ENCODE measurements around the gene LPAR1.

Gene LPAR1

DNA sequence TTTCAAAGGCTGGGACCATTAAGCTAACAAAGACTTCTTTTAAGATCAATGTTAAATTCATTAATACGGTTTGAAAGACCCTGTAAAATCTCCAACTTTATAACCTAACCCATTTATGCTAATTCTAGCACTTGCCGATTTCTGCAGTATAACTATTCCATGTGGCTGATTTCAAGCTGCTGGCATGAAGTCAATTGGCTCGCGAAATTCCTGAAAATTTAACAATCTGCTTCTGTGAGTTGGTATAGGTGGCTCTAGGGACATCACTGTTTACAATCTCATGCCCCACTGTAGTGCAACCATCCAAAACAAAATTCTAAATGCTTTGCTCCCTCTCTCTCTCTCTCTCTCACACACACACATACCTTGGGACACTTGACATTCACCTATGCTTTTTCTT is 70.2 kb downstream of the LPAR1 start:
- peaks cover 6 to 92% of the 10 kb centered on the region in 2 experiments for H3K36me3 ChIP-seq (ENCODE audit: control insufficient read depth in 1 of 2, insufficient read depth in 2 of 2, low read depth in 1 of 2, low read length in 2 of 2)
- H2BK120ac ChIP-seq (ENCODE audit: low read depth, low read length), result no peak overlapping the region
- no peak overlapping the region for H4K91ac ChIP-seq (ENCODE audit: low read length)
- no peak overlapping the region for H3K18ac ChIP-seq (ENCODE audit: low read depth in 1 of 2, low read length in 2 of 2)
- 100% methylated on average over 4 of the region's 4 CpGs for WGBS
- peaks cover 4% of the 10 kb centered on the region for H3K9me3 ChIP-seq (ENCODE audit: control insufficient read depth, low read length)
- H3K4me2 ChIP-seq (ENCODE audit: low read length, poor library complexity, severe bottlenecking), result no peak overlapping the region
- H2BK12ac ChIP-seq (ENCODE audit: low read length in 2 of 2), result no peak overlapping the region
- no peak overlapping the region for H2BK15ac ChIP-seq (ENCODE audit: low read depth, poor library complexity, severe bottlenecking)
- H3K4me1 ChIP-seq (ENCODE audit: control insufficient read depth, insufficient read depth, low read depth, low read length), result no peaks in the 10 kb centered on the region
- H4K8ac ChIP-seq (ENCODE audit: low read length), result no peak overlapping the region
- H3K9ac ChIP-seq (ENCODE audit: low read length), result no peak overlapping the region
- H3K4me3 ChIP-seq (ENCODE audit: insufficient read depth in 1 of 2, low read depth in 1 of 2, low read length in 2 of 2), result no peak overlapping the region
- no peak overlapping the region for H2AFZ ChIP-seq (ENCODE audit: low read depth, low read length)
- H3K27me3 ChIP-seq (ENCODE audit: control insufficient read depth in 1 of 2, insufficient read depth in 1 of 2, low read length in 2 of 2), result no peaks in the 10 kb centered on the region
- H3K27ac ChIP-seq (ENCODE audit: low read length, poor library complexity, severe bottlenecking), result no peak overlapping the region
- no peak overlapping the region for H3K23ac ChIP-seq (ENCODE audit: low read length in 2 of 2)
- no peak for DNase-seq
- no peak overlapping the region for H2BK5ac ChIP-seq (ENCODE audit: low read depth, low read length, poor library complexity, severe bottlenecking)
- H3K14ac ChIP-seq (ENCODE audit: low read length in 2 of 2), result no peak overlapping the region
- H3K4ac ChIP-seq (ENCODE audit: low read depth in 1 of 2, low read length in 2 of 2), result no peak overlapping the region
- peaks cover 23% of the 10 kb centered on the region for H3K79me1 ChIP-seq (replicated peaks; ENCODE audit: low read length, poor library complexity, severe bottlenecking)
- H2AK5ac ChIP-seq (ENCODE audit: low read length, severe bottlenecking), result no peak overlapping the region

DNA sequence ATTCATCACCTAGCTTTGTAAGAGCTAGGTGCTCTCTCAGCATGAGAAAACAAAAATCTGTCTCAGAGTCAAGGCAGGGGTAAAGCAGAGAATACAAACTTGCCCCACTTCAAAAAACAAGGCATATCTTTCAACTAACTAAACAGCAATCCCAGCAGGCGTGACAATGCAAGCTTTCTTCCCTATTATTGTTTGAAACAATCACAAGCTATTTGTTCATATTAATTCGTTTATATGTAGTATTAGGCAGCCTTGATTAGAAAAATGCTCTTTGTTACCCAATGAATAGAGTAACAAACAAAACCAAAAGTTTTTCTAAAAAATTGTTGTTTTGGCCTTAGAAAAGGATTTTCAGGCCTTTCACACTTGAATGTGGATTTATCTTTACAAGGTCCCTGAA is 71.1 kb downstream of the LPAR1 start:
- no peak overlapping the region for H3K4me3 ChIP-seq (ENCODE audit: insufficient read depth in 1 of 2, low read depth in 1 of 2, low read length in 2 of 2)
- H4K91ac ChIP-seq (ENCODE audit: low read length), result no peak overlapping the region
- no peak overlapping the region for H3K14ac ChIP-seq (ENCODE audit: low read length in 2 of 2)
- no peak for DNase-seq
- H3K4me2 ChIP-seq (ENCODE audit: low read length, poor library complexity, severe bottlenecking), result no peak overlapping the region
- no peak overlapping the region for H2BK5ac ChIP-seq (ENCODE audit: low read depth, low read length, poor library complexity, severe bottlenecking)
- H4K8ac ChIP-seq (ENCODE audit: low read length), result no peak overlapping the region
- H3K9ac ChIP-seq (ENCODE audit: low read length), result no peak overlapping the region
- H3K4ac ChIP-seq (ENCODE audit: low read depth in 1 of 2, low read length in 2 of 2), result no peak overlapping the region
- no peaks in the 10 kb centered on the region for H3K4me1 ChIP-seq (ENCODE audit: control insufficient read depth, insufficient read depth, low read depth, low read length)
- H2BK15ac ChIP-seq (ENCODE audit: low read depth, poor library complexity, severe bottlenecking), result no peak overlapping the region
- H2AK5ac ChIP-seq (ENCODE audit: low read length, severe bottlenecking), result no peak overlapping the region
- no peaks in the 10 kb centered on the region for H3K27me3 ChIP-seq (ENCODE audit: control insufficient read depth in 1 of 2, insufficient read depth in 1 of 2, low read length in 2 of 2)
- H3K36me3 ChIP-seq (ENCODE audit: control insufficient read depth in 1 of 2, insufficient read depth in 2 of 2, low read depth in 1 of 2, low read length in 2 of 2), result peaks cover 6 to 92% of the 10 kb centered on the region in 2 experiments
- H2AFZ ChIP-seq (ENCODE audit: low read depth, low read length), result no peak overlapping the region
- no peak overlapping the region for H3K18ac ChIP-seq (ENCODE audit: low read depth in 1 of 2, low read length in 2 of 2)
- no CpG with 5 or more reads among the region's 2 CpGs for WGBS
- no peak overlapping the region for H3K27ac ChIP-seq (ENCODE audit: low read length, poor library complexity, severe bottlenecking)
- no peak overlapping the region for H3K23ac ChIP-seq (ENCODE audit: low read length in 2 of 2)
- peaks cover 22% of the 10 kb centered on the region for H3K79me1 ChIP-seq (replicated peaks; ENCODE audit: low read length, poor library complexity, severe bottlenecking)
- H2BK12ac ChIP-seq (ENCODE audit: low read length in 2 of 2), result no peak overlapping the region
- peaks cover 4% of the 10 kb centered on the region for H3K9me3 ChIP-seq (ENCODE audit: control insufficient read depth, low read length)
- no peak overlapping the region for H2BK120ac ChIP-seq (ENCODE audit: low read depth, low read length)

DNA sequence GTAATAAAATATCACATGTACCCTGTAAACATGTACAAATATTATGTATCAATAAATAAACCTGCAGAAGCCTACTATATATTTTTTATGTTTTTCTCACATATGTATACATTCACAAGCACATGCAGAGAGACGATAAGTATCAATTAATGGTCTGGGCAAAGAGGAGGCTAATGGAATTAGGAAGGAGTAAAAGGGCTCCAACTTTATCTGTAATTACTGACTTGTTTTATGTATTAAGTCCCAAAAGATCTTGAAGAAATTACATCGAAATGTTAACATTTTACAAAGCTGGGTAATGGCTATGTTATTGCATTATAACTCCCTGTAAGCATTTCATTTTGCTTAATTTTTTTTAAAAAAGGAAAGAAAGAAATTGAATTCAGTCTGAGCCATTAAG is 78.0 kb downstream of the LPAR1 start:
- no peak overlapping the region for H2BK120ac ChIP-seq (ENCODE audit: low read depth, low read length)
- no peak overlapping the region for H3K4ac ChIP-seq (ENCODE audit: low read depth in 1 of 2, low read length in 2 of 2)
- H2BK12ac ChIP-seq (ENCODE audit: low read length in 2 of 2), result no peak overlapping the region
- peaks cover 13% of the 10 kb centered on the region for H3K79me1 ChIP-seq (replicated peaks; ENCODE audit: low read length, poor library complexity, severe bottlenecking)
- peaks cover 2% of the 10 kb centered on the region for H3K4me1 ChIP-seq (ENCODE audit: control insufficient read depth, insufficient read depth, low read depth, low read length)
- H3K9me3 ChIP-seq (ENCODE audit: control insufficient read depth, low read length), result peaks cover 24% of the 10 kb centered on the region
- H2BK15ac ChIP-seq (ENCODE audit: low read depth, poor library complexity, severe bottlenecking), result no peak overlapping the region
- H2BK5ac ChIP-seq (ENCODE audit: low read depth, low read length, poor library complexity, severe bottlenecking), result no peak overlapping the region
- DNase-seq, result no peak
- H3K4me2 ChIP-seq (ENCODE audit: low read length, poor library complexity, severe bottlenecking), result no peak overlapping the region
- H3K27me3 ChIP-seq (ENCODE audit: control insufficient read depth in 1 of 2, insufficient read depth in 1 of 2, low read length in 2 of 2), result no peaks in the 10 kb centered on the region
- no peak overlapping the region for H3K27ac ChIP-seq (ENCODE audit: low read length, poor library complexity, severe bottlenecking)
- H4K91ac ChIP-seq (ENCODE audit: low read length), result no peak overlapping the region
- no peak overlapping the region for H3K18ac ChIP-seq (ENCODE audit: low read depth in 1 of 2, low read length in 2 of 2)
- no peak overlapping the region for H2AK5ac ChIP-seq (ENCODE audit: low read length, severe bottlenecking)
- H4K8ac ChIP-seq (ENCODE audit: low read length), result no peak overlapping the region
- H2AFZ ChIP-seq (ENCODE audit: low read depth, low read length), result no peak overlapping the region
- peaks cover 5 to 86% of the 10 kb centered on the region in 2 experiments for H3K36me3 ChIP-seq (ENCODE audit: control insufficient read depth in 1 of 2, insufficient read depth in 2 of 2, low read depth in 1 of 2, low read length in 2 of 2)
- H3K14ac ChIP-seq (ENCODE audit: low read length in 2 of 2), result no peak overlapping the region
- WGBS, result 100% methylated on average over 1 of the region's 2 CpGs
- H3K9ac ChIP-seq (ENCODE audit: low read length), result no peak overlapping the region
- no peak overlapping the region for H3K23ac ChIP-seq (ENCODE audit: low read length in 2 of 2)
- no peak overlapping the region for H3K4me3 ChIP-seq (ENCODE audit: insufficient read depth in 1 of 2, low read depth in 1 of 2, low read length in 2 of 2)

DNA sequence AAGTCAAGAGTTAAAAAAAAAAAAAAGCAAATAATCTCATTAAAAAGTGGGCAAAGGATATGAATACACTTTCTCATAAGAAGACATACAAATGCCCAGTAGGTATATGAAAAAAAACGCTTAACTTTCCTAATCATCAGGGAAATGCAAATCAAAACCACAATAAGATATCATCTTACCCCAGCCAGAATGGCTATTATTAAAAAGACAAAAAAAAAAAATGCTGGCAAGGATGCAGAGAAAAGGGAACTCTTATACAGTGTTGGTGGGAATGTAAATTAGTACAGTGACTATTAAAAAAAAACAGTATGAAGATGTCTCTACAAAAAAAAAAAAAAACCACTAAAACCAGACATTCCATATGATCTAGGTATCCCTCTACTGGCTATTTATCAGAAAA is 79.4 kb downstream of the LPAR1 start:
- no peak overlapping the region for H2AK5ac ChIP-seq (ENCODE audit: low read length, severe bottlenecking)
- H3K14ac ChIP-seq (ENCODE audit: low read length in 2 of 2), result no peak overlapping the region
- no peak overlapping the region for H3K4me3 ChIP-seq (ENCODE audit: insufficient read depth in 1 of 2, low read depth in 1 of 2, low read length in 2 of 2)
- H2BK15ac ChIP-seq (ENCODE audit: low read depth, poor library complexity, severe bottlenecking), result no peak overlapping the region
- H3K23ac ChIP-seq (ENCODE audit: low read length in 2 of 2), result no peak overlapping the region
- no peak overlapping the region for H2AFZ ChIP-seq (ENCODE audit: low read depth, low read length)
- H4K91ac ChIP-seq (ENCODE audit: low read length), result no peak overlapping the region
- no peak overlapping the region for H3K4me2 ChIP-seq (ENCODE audit: low read length, poor library complexity, severe bottlenecking)
- H3K4me1 ChIP-seq (ENCODE audit: control insufficient read depth, insufficient read depth, low read depth, low read length), result peaks cover 2% of the 10 kb centered on the region
- no CpG with 5 or more reads among the region's 1 CpG for WGBS
- no peaks in the 10 kb centered on the region for H3K27me3 ChIP-seq (ENCODE audit: control insufficient read depth in 1 of 2, insufficient read depth in 1 of 2, low read length in 2 of 2)
- H2BK5ac ChIP-seq (ENCODE audit: low read depth, low read length, poor library complexity, severe bottlenecking), result no peak overlapping the region
- no peak overlapping the region for H3K27ac ChIP-seq (ENCODE audit: low read length, poor library complexity, severe bottlenecking)
- H4K8ac ChIP-seq (ENCODE audit: low read length), result no peak overlapping the region
- peaks cover 13% of the 10 kb centered on the region for H3K79me1 ChIP-seq (replicated peaks; ENCODE audit: low read length, poor library complexity, severe bottlenecking)
- H3K4ac ChIP-seq (ENCODE audit: low read depth in 1 of 2, low read length in 2 of 2), result no peak overlapping the region
- H3K18ac ChIP-seq (ENCODE audit: low read depth in 1 of 2, low read length in 2 of 2), result no peak overlapping the region
- no peak for DNase-seq
- H2BK120ac ChIP-seq (ENCODE audit: low read depth, low read length), result no peak overlapping the region
- peaks cover 29% of the 10 kb centered on the region for H3K9me3 ChIP-seq (ENCODE audit: control insufficient read depth, low read length)
- no peak overlapping the region for H3K9ac ChIP-seq (ENCODE audit: low read length)
- H3K36me3 ChIP-seq (ENCODE audit: control insufficient read depth in 1 of 2, insufficient read depth in 2 of 2, low read depth in 1 of 2, low read length in 2 of 2), result peaks cover 3 to 87% of the 10 kb centered on the region in 2 experiments
- H2BK12ac ChIP-seq (ENCODE audit: low read length in 2 of 2), result no peak overlapping the region

Data from mesenchymal stem cell (in vitro differentiated cells and primary cell).